ENCODE data around the gene AADAC.
"Not testable (repeated sequence)": the region's sequence is repeated elsewhere in the genome, so short reads cannot be mapped to it uniquely, and the experiment has no call there.

Gene AADAC

GRCh38 chr3:151864423-151865101 lies 50.6 kb downstream of the AADAC start:
- DNase-seq (ENCODE audit: insufficient read length, low spot score) (no peak), FAIRE-seq (no peak)
- TF ChIP-seq TAF1 (IDR thresholded peaks at IDR 0.05; ENCODE audit: low read depth, low read length): no peak
- TF ChIP-seq POLR2A (IDR thresholded peaks at IDR 0.05; ENCODE audit: low read depth, low read length): no peak
- no peak for TF ChIP-seq POU2F2 (IDR thresholded peaks at IDR 0.05; ENCODE audit: low read depth, low read length)
- TF ChIP-seq PAX5 (IDR thresholded peaks at IDR 0.05; ENCODE audit: insufficient read depth, low read length, severe bottlenecking): no peak
- TF ChIP-seq SPI1 (IDR thresholded peaks at IDR 0.05; ENCODE audit: low read depth, low read length): no peak
- TF ChIP-seq POLR2AphosphoS5 (IDR thresholded peaks at IDR 0.05; ENCODE audit: low read depth, low read length): no peak

- no peak for DNase-seq (ENCODE audit: insufficient read length, low spot score)
- TF ChIP-seq POU2F2 (IDR thresholded peaks at IDR 0.05; ENCODE audit: low read depth, low read length) (no peak), TAF1 (IDR thresholded peaks at IDR 0.05; ENCODE audit: low read depth, low read length) (no peak), POLR2A (IDR thresholded peaks at IDR 0.05; ENCODE audit: low read depth, low read length) (no peak), SPI1 (IDR thresholded peaks at IDR 0.05; ENCODE audit: low read depth, low read length) (no peak), POLR2AphosphoS5 (IDR thresholded peaks at IDR 0.05; ENCODE audit: low read depth, low read length) (no peak), PAX5 (IDR thresholded peaks at IDR 0.05; ENCODE audit: insufficient read depth, low read length, severe bottlenecking) (no peak)
- no peak for FAIRE-seq
These were observed 52.9 kb downstream of the AADAC start for GRCh38 chr3:151866711-151867410.

DNA sequence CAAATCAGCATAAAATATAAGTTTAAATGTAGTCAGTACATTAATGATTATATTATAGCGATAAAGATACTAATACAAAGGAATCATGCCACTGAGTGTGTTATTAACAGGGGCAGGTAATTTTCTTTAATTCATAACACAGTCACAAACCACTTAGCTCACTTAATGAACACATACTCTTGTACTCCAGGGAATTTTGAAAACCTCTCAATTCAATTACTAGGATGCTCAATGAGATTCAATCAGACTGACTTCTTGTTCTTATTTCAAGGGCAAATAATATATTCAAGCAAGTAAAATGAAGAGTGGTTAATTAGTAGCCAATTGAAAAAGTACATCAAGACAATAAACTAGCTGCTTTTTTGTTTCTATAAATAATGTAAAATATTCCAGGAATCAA lies 53.8 kb downstream of the AADAC start:
- TF ChIP-seq POLR2A (IDR thresholded peaks at IDR 0.05; ENCODE audit: low read depth, low read length) (no peak), TAF1 (IDR thresholded peaks at IDR 0.05; ENCODE audit: low read depth, low read length) (no peak), SPI1 (IDR thresholded peaks at IDR 0.05; ENCODE audit: low read depth, low read length) (no peak), POLR2AphosphoS5 (IDR thresholded peaks at IDR 0.05; ENCODE audit: low read depth, low read length) (no peak), POU2F2 (IDR thresholded peaks at IDR 0.05; ENCODE audit: low read depth, low read length) (no peak), PAX5 (IDR thresholded peaks at IDR 0.05; ENCODE audit: insufficient read depth, low read length, severe bottlenecking) (no peak)
- FAIRE-seq: no peak
- no peak for DNase-seq (ENCODE audit: insufficient read length, low spot score)

DNA sequence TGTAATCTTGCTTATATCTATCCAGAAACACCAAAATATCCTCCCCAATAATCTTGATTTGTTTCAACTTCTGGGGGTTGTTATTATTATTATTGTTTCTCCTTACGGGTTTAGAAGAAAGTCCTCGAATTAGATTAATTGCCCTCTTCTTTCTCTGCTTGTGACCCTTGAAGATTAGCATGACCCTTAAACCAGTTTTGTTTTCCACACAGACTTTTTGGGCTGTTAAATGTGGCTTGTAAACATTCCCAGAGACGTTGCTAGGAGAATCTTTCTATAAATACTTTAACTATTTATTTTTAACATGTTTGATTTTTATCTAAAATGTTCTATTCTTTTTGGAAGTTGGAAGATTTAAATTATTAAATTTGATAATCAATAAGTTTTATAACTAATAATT lies 55.3 kb downstream of the AADAC start:
- FAIRE-seq (no peak), DNase-seq (ENCODE audit: insufficient read length, low spot score) (no peak)
- TF ChIP-seq TAF1 (IDR thresholded peaks at IDR 0.05; ENCODE audit: low read depth, low read length) (no peak), POU2F2 (IDR thresholded peaks at IDR 0.05; ENCODE audit: low read depth, low read length) (no peak), SPI1 (IDR thresholded peaks at IDR 0.05; ENCODE audit: low read depth, low read length) (no peak), POLR2A (IDR thresholded peaks at IDR 0.05; ENCODE audit: low read depth, low read length) (no peak), PAX5 (IDR thresholded peaks at IDR 0.05; ENCODE audit: insufficient read depth, low read length, severe bottlenecking) (no peak), POLR2AphosphoS5 (IDR thresholded peaks at IDR 0.05; ENCODE audit: low read depth, low read length) (no peak)

GRCh38 chr3:151871639-151872468 lies 57.9 kb downstream of the AADAC start:
- FAIRE-seq: peak; percentile 82
- TF ChIP-seq TAF1 (IDR thresholded peaks at IDR 0.05; ENCODE audit: low read depth, low read length): no peak
- TF ChIP-seq SPI1 (IDR thresholded peaks at IDR 0.05; ENCODE audit: low read depth, low read length): peak; percentile 84
- DNase-seq (ENCODE audit: insufficient read length, low spot score): no peak

GRCh38 chr3:151873398-151873797 lies 59.5 kb downstream of the AADAC start, which contains the start of gene SUCNR1:
SUCNR1 (plus strand) TSS chr3:151873643; CDS start chr3:151879893, 6,250 bp downstream.
- TF ChIP-seq POU2F2 (IDR thresholded peaks at IDR 0.05; ENCODE audit: low read depth, low read length) (no peak), SPI1 (IDR thresholded peaks at IDR 0.05; ENCODE audit: low read depth, low read length) (no peak), PAX5 (IDR thresholded peaks at IDR 0.05; ENCODE audit: insufficient read depth, low read length, severe bottlenecking) (no peak), POLR2A (IDR thresholded peaks at IDR 0.05; ENCODE audit: low read depth, low read length) (no peak), TAF1 (IDR thresholded peaks at IDR 0.05; ENCODE audit: low read depth, low read length) (no peak), POLR2AphosphoS5 (IDR thresholded peaks at IDR 0.05; ENCODE audit: low read depth, low read length) (no peak)
- FAIRE-seq (no peak), DNase-seq (ENCODE audit: insufficient read length, low spot score) (no peak)

DNA sequence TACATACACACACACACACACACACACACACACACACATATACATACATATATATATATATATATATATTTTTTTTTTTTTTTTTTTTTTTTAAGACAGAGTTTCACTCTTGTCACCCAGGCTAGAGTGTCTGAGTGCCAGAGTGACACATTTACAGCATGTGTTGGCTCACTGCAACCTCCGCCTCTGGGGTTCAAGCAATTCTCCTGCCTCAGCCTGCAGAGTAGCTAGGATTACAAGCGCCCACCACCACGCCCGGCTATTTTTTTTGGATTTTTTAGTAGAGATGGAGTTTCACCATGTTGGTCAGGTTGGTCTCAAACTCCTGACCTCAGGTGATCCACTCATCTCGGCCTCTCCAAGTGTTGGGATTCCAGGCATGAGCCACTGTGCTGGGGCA lies 60.2 kb downstream of the AADAC start:
- not testable (repeated sequence) for DNase-seq (ENCODE audit: insufficient read length, low spot score)

GRCh38 chr3:151875759-151876158 lies 61.8 kb downstream of the AADAC start:
- TF ChIP-seq PAX5 (IDR thresholded peaks at IDR 0.05; ENCODE audit: insufficient read depth, low read length, severe bottlenecking) (no peak), POU2F2 (IDR thresholded peaks at IDR 0.05; ENCODE audit: low read depth, low read length) (no peak), POLR2A (IDR thresholded peaks at IDR 0.05; ENCODE audit: low read depth, low read length) (no peak), SPI1 (IDR thresholded peaks at IDR 0.05; ENCODE audit: low read depth, low read length) (peak; percentile 41)
- FAIRE-seq (peak; percentile 64), DNase-seq (ENCODE audit: insufficient read length, low spot score) (no peak)

More for the DNA sequence above, 60.2 kb downstream of the AADAC start:
- FAIRE-seq: not testable (repeated sequence)

DNA sequence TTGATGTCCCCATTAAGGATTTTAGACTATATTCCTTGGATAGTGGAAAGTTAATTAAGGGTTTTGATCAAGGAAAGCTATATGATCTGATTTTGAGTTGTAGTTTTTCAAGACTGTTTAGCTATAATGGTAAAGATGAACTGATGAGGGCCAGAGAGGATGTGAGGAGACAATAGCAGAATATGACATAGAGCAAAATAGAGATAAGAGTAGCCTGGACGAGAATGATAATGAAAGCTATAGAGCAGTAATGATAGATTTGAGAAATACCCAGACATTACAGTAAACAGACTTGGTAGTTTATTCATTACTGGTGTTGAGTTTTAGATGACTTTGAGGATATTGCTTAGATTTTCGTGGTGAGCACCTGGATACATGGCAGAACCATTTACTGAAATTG lies 63.4 kb downstream of the AADAC start:
- FAIRE-seq (no peak), DNase-seq (ENCODE audit: insufficient read length, low spot score) (no peak)
- no peak for TF ChIP-seq TAF1 (IDR thresholded peaks at IDR 0.05; ENCODE audit: low read depth, low read length)
- no peak for TF ChIP-seq PAX5 (IDR thresholded peaks at IDR 0.05; ENCODE audit: insufficient read depth, low read length, severe bottlenecking)
- TF ChIP-seq POLR2AphosphoS5 (IDR thresholded peaks at IDR 0.05; ENCODE audit: low read depth, low read length): no peak
- no peak for TF ChIP-seq POU2F2 (IDR thresholded peaks at IDR 0.05; ENCODE audit: low read depth, low read length)
- TF ChIP-seq SPI1 (IDR thresholded peaks at IDR 0.05; ENCODE audit: low read depth, low read length): no peak
- no peak for TF ChIP-seq POLR2A (IDR thresholded peaks at IDR 0.05; ENCODE audit: low read depth, low read length)

Data from GM12891 (cell line).